KMS-11 (cell line): Measurements from ENCODE around the gene JPH3.

Experiments
- H2AFZ ChIP-seq: fragments of 200-600 bp; sonication (generic); 2 replicates; pipeline ENCODE4 v1.6.1; 2016; ENCODE audit warnings: antibody characterized with exemption, mixed run types, low read depth
- H3K27ac ChIP-seq: fragments of 200-600 bp; sonication (generic); 2 replicates; pipeline ENCODE4 v1.6.1; 2016; ENCODE audit warnings: mild to moderate bottlenecking, mixed run types
- H3K27me3 ChIP-seq: fragments of 200-600 bp; sonication (generic); 2 replicates; pipeline ENCODE4 v1.6.1; 2017; ENCODE audit warnings: mild to moderate bottlenecking, low read depth, mixed run types, moderate library complexity; ENCODE audit not compliant: insufficient read depth
- H3K36me3 ChIP-seq: fragments of 200-600 bp; sonication (generic); 2 replicates; pipeline ENCODE4 v1.6.1; 2017; ENCODE audit warnings: mild to moderate bottlenecking, mixed run types; ENCODE audit not compliant: insufficient read depth
- H3K4me1 ChIP-seq: fragments of 200-600 bp; sonication (generic); 2 replicates; pipeline ENCODE4 v1.6.1; 2016; ENCODE audit warnings: mild to moderate bottlenecking, low read depth, mixed run types; ENCODE audit not compliant: poor library complexity, severe bottlenecking
- H3K4me2 ChIP-seq: fragments of 200-600 bp; sonication (generic); 2 replicates; pipeline ENCODE4 v1.7.0; 2016; ENCODE audit warnings: mild to moderate bottlenecking, mixed run types
- H3K4me3 ChIP-seq: fragments of 200-600 bp; sonication (generic); IDR thresholded peaks from 2 replicates; pipeline ENCODE4 v1.6.1; 2017; ENCODE audit warnings: low read depth, low read length, mixed read lengths; ENCODE audit not compliant: insufficient read depth
- H3K79me2 ChIP-seq: fragments of 200-600 bp; sonication (generic); 2 replicates; pipeline ENCODE4 v1.6.1; 2016; ENCODE audit warnings: low read depth, mixed run types; ENCODE audit not compliant: insufficient read depth
- H3K9ac ChIP-seq: fragments of 200-600 bp; sonication (generic); 2 replicates; pipeline ENCODE4 v1.6.1; 2016; ENCODE audit warnings: mild to moderate bottlenecking, mixed run types
- H4K20me1 ChIP-seq: fragments of 200-600 bp; sonication (generic); 2 replicates; pipeline ENCODE4 v1.6.1; 2016; ENCODE audit warnings: mild to moderate bottlenecking, mixed run types; ENCODE audit not compliant: insufficient read depth
- TF ChIP-seq, protein P1 (sequence below): fragments of 200-600 bp; sonication (generic); conservative IDR thresholded peaks from 2 replicates; pipeline ENCODE4 v1.6.1; 2017; ENCODE audit warnings: low read depth, mild to moderate bottlenecking, antibody characterized with exemption, low read length, moderate library complexity, mixed read lengths

JPH3 gene

DNA sequence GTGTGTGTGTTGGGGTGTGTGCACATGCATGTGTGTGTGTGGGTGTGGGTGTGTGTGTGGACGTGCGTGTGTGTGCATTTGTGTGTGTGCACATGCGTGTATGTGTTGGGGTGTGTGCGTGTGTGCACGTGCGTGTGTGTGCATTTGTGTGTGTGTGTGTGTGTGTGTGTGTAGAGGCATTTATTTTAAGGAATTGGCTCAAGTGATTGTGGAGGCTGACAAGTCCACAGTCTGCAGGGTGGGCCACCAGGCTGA is 37.9 kb upstream of the JPH3 start:
- TF ChIP-seq, protein P1, sequence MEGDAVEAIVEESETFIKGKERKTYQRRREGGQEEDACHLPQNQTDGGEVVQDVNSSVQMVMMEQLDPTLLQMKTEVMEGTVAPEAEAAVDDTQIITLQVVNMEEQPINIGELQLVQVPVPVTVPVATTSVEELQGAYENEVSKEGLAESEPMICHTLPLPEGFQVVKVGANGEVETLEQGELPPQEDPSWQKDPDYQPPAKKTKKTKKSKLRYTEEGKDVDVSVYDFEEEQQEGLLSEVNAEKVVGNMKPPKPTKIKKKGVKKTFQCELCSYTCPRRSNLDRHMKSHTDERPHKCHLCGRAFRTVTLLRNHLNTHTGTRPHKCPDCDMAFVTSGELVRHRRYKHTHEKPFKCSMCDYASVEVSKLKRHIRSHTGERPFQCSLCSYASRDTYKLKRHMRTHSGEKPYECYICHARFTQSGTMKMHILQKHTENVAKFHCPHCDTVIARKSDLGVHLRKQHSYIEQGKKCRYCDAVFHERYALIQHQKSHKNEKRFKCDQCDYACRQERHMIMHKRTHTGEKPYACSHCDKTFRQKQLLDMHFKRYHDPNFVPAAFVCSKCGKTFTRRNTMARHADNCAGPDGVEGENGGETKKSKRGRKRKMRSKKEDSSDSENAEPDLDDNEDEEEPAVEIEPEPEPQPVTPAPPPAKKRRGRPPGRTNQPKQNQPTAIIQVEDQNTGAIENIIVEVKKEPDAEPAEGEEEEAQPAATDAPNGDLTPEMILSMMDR: no peak
- Histone ChIP-seq H3K9ac (no peak overlapping the region), H3K27ac (no peak overlapping the region), H2AFZ (no peak overlapping the region), H3K27me3 (peaks cover 37% of the 10 kb centered on the region), H3K4me3 (no peak overlapping the region), H3K4me1 (no peaks in the 10 kb centered on the region), H3K36me3 (no peaks in the 10 kb centered on the region), H3K79me2 (no peaks in the 10 kb centered on the region), H3K4me2 (no peak overlapping the region), H4K20me1 (no peaks in the 10 kb centered on the region)

DNA sequence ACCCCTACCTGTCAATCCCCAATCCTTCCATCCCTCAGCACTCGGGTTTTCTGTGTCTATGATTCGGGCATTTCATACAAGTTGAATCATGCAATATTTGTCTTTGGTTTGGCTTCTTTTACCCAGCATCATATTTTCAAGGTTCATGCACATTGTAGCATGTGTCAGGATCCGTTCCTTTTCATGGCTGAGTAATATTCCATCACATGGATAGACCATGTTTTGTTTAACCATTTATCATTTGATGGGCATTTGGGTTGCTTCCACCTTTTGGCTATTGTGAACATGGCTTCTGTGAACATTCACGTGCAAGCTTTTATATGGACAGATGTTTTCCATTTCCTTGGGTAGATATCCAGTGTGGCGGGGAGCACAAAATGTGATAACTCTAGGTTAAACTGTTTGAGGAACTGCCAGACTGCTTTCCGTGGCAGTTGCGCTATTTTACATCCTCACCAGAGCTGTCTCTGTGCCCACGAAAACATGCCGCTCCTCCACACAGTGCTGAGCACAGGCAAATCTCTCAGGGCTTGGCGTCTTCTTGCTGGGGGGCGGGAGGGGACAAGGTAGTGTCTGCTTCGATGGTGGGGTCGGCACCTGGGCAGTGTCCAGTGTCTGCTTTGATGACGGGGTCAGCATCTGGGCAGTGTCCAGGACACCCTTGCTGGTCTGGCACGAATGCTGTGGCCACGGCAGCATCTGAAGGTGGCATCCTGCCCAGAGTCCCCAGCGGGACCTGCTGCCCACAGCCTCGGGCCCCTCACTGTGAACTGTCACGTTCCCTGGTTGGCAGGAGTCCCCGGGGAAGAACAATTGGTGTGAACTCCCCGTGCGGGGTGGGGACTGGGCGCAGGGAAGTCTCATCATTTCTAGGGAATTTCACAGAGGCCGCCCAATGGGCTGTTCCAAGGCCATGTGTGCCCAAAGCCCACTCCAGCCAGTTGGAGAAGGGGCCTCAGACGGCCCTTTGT is 32.4 kb upstream of the JPH3 start:
- Histone ChIP-seq H3K4me2 (no peak overlapping the region), H3K36me3 (no peaks in the 10 kb centered on the region), H2AFZ (no peak overlapping the region), H3K27me3 (peaks cover 76% of the 10 kb centered on the region), H3K79me2 (no peaks in the 10 kb centered on the region), H3K4me1 (no peaks in the 10 kb centered on the region), H3K9ac (no peak overlapping the region), H3K4me3 (no peak overlapping the region), H4K20me1 (no peaks in the 10 kb centered on the region), H3K27ac (no peak overlapping the region)
- TF ChIP-seq, protein P1: no peak

DNA sequence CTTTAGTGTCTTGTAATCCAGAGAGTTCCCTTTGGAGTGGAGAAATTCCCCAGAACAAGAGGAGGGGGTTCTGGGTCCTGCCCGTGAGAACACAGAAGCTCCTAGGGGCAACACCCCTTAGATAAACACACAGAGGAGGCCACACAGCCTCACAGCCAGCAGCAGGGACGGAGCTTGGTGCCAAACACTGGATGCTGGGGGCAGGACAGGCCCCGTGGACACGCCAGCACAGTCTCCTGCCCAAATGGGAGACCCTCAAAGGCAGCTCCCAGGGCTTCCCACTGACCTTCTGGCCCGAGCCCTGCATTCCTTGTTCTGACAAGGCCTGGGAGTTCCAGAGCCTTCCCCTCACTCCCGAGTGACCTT is 31.8 kb upstream of the JPH3 start:
- Histone ChIP-seq H3K4me1 (no peaks in the 10 kb centered on the region), H3K4me3 (no peak overlapping the region), H3K9ac (no peak overlapping the region), H2AFZ (no peak overlapping the region), H3K36me3 (no peaks in the 10 kb centered on the region), H4K20me1 (no peaks in the 10 kb centered on the region), H3K4me2 (no peak overlapping the region), H3K27ac (no peak overlapping the region), H3K79me2 (no peaks in the 10 kb centered on the region), H3K27me3 (peaks cover 81% of the 10 kb centered on the region)
- TF ChIP-seq, protein P1: no peak

DNA sequence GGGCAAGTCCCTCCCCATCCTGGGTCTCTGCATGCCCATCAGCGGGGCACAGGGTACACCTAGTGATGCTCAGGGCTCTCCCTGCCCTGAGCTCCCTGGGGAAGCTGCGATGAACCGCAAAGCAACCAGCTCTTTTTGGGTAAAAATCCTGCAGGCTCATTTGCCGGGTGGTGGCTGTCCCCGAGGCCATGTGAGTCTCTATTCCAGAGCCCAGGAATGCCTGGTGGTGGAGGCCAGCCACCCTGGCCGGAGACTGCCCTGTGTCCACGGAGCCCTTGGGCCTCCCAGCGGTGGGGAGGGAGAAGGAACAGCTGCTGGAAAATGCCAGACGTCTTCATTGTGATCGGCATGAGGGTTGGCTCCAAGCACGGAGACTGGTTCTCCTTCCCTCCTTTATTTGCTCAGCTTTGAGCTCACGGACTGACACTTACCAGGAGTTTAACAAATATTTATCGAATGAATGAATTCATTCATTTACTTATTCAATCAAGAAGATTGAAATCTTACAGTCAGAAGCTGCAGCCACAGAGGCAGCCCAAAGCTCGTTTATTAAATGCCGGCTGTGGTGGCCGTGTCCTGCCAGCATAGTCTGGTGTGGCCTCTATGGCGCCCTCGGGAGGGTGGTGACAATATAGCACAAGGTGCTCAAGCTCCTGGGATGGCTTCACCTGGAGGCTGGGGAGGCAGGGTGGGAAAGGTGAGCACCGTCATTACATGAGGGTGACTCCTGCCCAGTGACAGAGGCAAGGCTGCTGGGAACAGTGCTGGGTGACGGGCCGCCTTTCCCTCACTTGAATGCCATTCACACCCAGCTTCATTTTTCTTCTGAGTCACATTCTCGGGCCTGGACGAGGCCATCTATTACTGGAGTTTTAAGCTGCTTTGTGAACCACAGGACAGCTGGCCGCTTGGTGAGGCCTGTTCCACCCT is 31.1 kb upstream of the JPH3 start:
- H3K9ac ChIP-seq: no peak overlapping the region
- no peaks in the 10 kb centered on the region for H3K79me2 ChIP-seq
- H3K4me2 ChIP-seq: no peak overlapping the region
- TF ChIP-seq, protein P1: no peak
- no peaks in the 10 kb centered on the region for H4K20me1 ChIP-seq
- H3K36me3 ChIP-seq: no peaks in the 10 kb centered on the region
- H3K4me1 ChIP-seq: no peaks in the 10 kb centered on the region
- H2AFZ ChIP-seq: no peak overlapping the region
- no peak overlapping the region for H3K4me3 ChIP-seq
- H3K27me3 ChIP-seq: peaks cover 84% of the 10 kb centered on the region
- no peak overlapping the region for H3K27ac ChIP-seq
